HEK293 (cell line): Measurements from ENCODE around the gene LSM10.

Source experiments
- CTCF ChIA-PET: fragments of 350-600 bp; formaldehyde crosslinking; extraction: SDS; loops from one replicate; lab custom pipeline; 2021; ENCODE audit warnings: antibody characterized with exemption; lab: Yijun Ruan, JAX
- POLR2A ChIA-PET: fragments of 300-600 bp; formaldehyde crosslinking; extraction: SDS; loops from one replicate; lab custom pipeline; 2020; ENCODE audit warnings: antibody characterized with exemption, inconsistent platforms; lab: Yijun Ruan, JAX
- H3K27ac ChIP-seq: fragments of 200-500 bp; sonication (Bioruptor generic); 2 replicates; pipeline ENCODE4 v1.5.1; 2014; ENCODE audit warnings: low read depth, low read length, control low read depth, inconsistent platforms; ENCODE audit errors: extremely low read depth
- H3K36me3 ChIP-seq, 2 experiments: fragments of 200-500 bp in 1 of 2; sonication (Bioruptor generic) in 1 of 2; 1 replicate in 1 of 2; 2 replicates in 1 of 2; pipeline ENCODE4 v1.5.1; 2014 to 2017; ENCODE audit warnings: inconsistent platforms in 2 of 2, low read length in 2 of 2; ENCODE audit not compliant: control insufficient read depth in 2 of 2, insufficient read depth in 1 of 2
- H3K4me1 ChIP-seq: fragments of 200-500 bp; sonication (Bioruptor generic); 2 replicates; pipeline ENCODE4 v1.5.1; 2014; ENCODE audit warnings: mild to moderate bottlenecking, low read length, inconsistent platforms; ENCODE audit not compliant: control insufficient read depth, insufficient read depth
- H3K4me3 ChIP-seq: 2 replicates; pipeline ENCODE4 v1.5.1; 2011; ENCODE audit warnings: low read depth, mild to moderate bottlenecking, control low read depth, low read length, moderate library complexity
- H3K9me3 ChIP-seq: fragments of 200-500 bp; sonication (Bioruptor generic); 2 replicates; pipeline ENCODE4 v1.5.1; 2014; ENCODE audit warnings: low read depth, low read length, inconsistent platforms; ENCODE audit not compliant: control insufficient read depth, insufficient read depth
- ATF2 ChIP-seq: fragments of 450-650 bp; formaldehyde crosslinking; IDR thresholded peaks from 2 replicates; pipeline ENCODE4 v1.5.1; 2016; ENCODE audit warnings: missing biosample characterization, missing genetic modification characterization, low read depth
- BCL11A ChIP-seq: fragments of 450-650 bp; formaldehyde crosslinking; IDR thresholded peaks from 2 replicates; pipeline ENCODE4 v1.5.1; 2016; ENCODE audit warnings: low read depth, missing biosample characterization, missing genetic modification characterization
- CTCF ChIP-seq: fragments of 450-650 bp; formaldehyde crosslinking; IDR thresholded peaks from 2 replicates; pipeline ENCODE4 v1.5.1; 2016; ENCODE audit warnings: missing biosample characterization, missing genetic modification characterization
- ELK4 ChIP-seq: IDR thresholded peaks from 2 replicates; pipeline ENCODE4 v1.6.1; 2011; ENCODE audit warnings: mild to moderate bottlenecking, low read depth, low read length, borderline replicate concordance
- GLI4 ChIP-seq: fragments of 450-650 bp; formaldehyde crosslinking; IDR thresholded peaks from 2 replicates; pipeline ENCODE4 v1.5.1; 2016; ENCODE audit warnings: missing biosample characterization, missing genetic modification characterization
- HIC1 ChIP-seq: fragments of 450-650 bp; formaldehyde crosslinking; IDR thresholded peaks from 2 replicates; pipeline ENCODE4 v1.5.1; 2016; ENCODE audit warnings: missing biosample characterization, missing genetic modification characterization
- MYNN ChIP-seq: fragments of 450-650 bp; formaldehyde crosslinking; IDR thresholded peaks from 2 replicates; pipeline ENCODE4 v1.5.1; 2016; ENCODE audit warnings: missing biosample characterization, missing genetic modification characterization, borderline replicate concordance
- MZF1 ChIP-seq: fragments of 450-650 bp; formaldehyde crosslinking; IDR thresholded peaks from 2 replicates; pipeline ENCODE4 v1.5.1; 2017; ENCODE audit warnings: missing biosample characterization, missing genetic modification characterization, borderline replicate concordance
- PRDM6 ChIP-seq: fragments of 450-650 bp; formaldehyde crosslinking; IDR thresholded peaks from 2 replicates; pipeline ENCODE4 v1.5.1; 2017; ENCODE audit warnings: missing biosample characterization, missing genetic modification characterization
- SP2 ChIP-seq: fragments of 450-650 bp; formaldehyde crosslinking; IDR thresholded peaks from 2 replicates; pipeline ENCODE4 v1.5.1; 2016; ENCODE audit warnings: missing biosample characterization, missing genetic modification characterization
- YY2 ChIP-seq: fragments of 450-650 bp; formaldehyde crosslinking; IDR thresholded peaks from 2 replicates; pipeline ENCODE4 v1.5.1; 2016; ENCODE audit warnings: missing biosample characterization, missing genetic modification characterization
- ZBTB17 ChIP-seq: fragments of 450-650 bp; formaldehyde crosslinking; IDR thresholded peaks from 2 replicates; pipeline ENCODE4 v1.5.1; 2016; ENCODE audit warnings: missing biosample characterization, missing genetic modification characterization
- ZNF138 ChIP-seq: fragments of 450-650 bp; formaldehyde crosslinking; IDR thresholded peaks from 2 replicates; pipeline ENCODE4 v1.5.1; 2016; ENCODE audit warnings: missing biosample characterization, missing genetic modification characterization, borderline replicate concordance
- ZNF146 ChIP-seq: fragments of 450-650 bp; formaldehyde crosslinking; IDR thresholded peaks from 2 replicates; pipeline ENCODE4 v1.5.1; 2016; ENCODE audit warnings: missing biosample characterization, missing genetic modification characterization
- ZNF214 ChIP-seq: fragments of 450-650 bp; formaldehyde crosslinking; IDR thresholded peaks from 2 replicates; pipeline ENCODE4 v1.5.1; 2017; ENCODE audit warnings: missing biosample characterization, mild to moderate bottlenecking, missing genetic modification characterization, borderline replicate concordance
- ZNF23 ChIP-seq: fragments of 450-650 bp; formaldehyde crosslinking; IDR thresholded peaks from 2 replicates; pipeline ENCODE4 v1.5.1; 2016; ENCODE audit warnings: missing biosample characterization, missing genetic modification characterization, borderline replicate concordance
- ZNF274 ChIP-seq, 2 experiments: fragments of 200-500 bp in 1 of 2; fragments of 450-650 bp in 1 of 2; sonication (Bioruptor generic) in 1 of 2; formaldehyde crosslinking in 1 of 2; IDR thresholded peaks; 2 replicates each; pipeline versions ENCODE4 v1.5.1 to v1.6.1; 2014 to 2016; ENCODE audit warnings: borderline replicate concordance in 1 of 2, inconsistent platforms in 1 of 2, low read length in 1 of 2, missing biosample characterization in 1 of 2, missing genetic modification characterization in 1 of 2
- ZNF335 ChIP-seq: fragments of 450-650 bp; formaldehyde crosslinking; conservative IDR thresholded peaks from 2 replicates; pipeline ENCODE4 v1.5.1; 2016; ENCODE audit warnings: missing biosample characterization, missing genetic modification characterization
- ZNF362 ChIP-seq: fragments of 450-650 bp; formaldehyde crosslinking; IDR thresholded peaks from 2 replicates; pipeline ENCODE4 v1.5.1; 2016; ENCODE audit warnings: missing biosample characterization, missing genetic modification characterization
- ZNF558 ChIP-seq: fragments of 450-650 bp; formaldehyde crosslinking; IDR thresholded peaks from 2 replicates; pipeline ENCODE4 v1.5.1; 2016; ENCODE audit warnings: missing biosample characterization, missing genetic modification characterization
- ZNF561 ChIP-seq: fragments of 450-650 bp; IDR thresholded peaks from 2 replicates; pipeline ENCODE4 v1.5.1; 2018; ENCODE audit warnings: missing biosample characterization, missing genetic modification characterization, borderline replicate concordance
- ZNF623 ChIP-seq: fragments of 450-650 bp; formaldehyde crosslinking; IDR thresholded peaks from 2 replicates; pipeline ENCODE4 v1.5.1; 2016; ENCODE audit warnings: missing biosample characterization, missing genetic modification characterization
- ZNF654 ChIP-seq: fragments of 450-650 bp; formaldehyde crosslinking; IDR thresholded peaks from 2 replicates; pipeline ENCODE4 v1.5.1; 2016; ENCODE audit warnings: low read depth, missing biosample characterization, missing genetic modification characterization
- ZSCAN16 ChIP-seq: fragments of 450-650 bp; formaldehyde crosslinking; IDR thresholded peaks from 2 replicates; pipeline ENCODE4 v1.5.1; 2016; ENCODE audit warnings: missing biosample characterization, missing genetic modification characterization

LSM10 gene

GRCh38 chr1:36386265-36387140 is 11.2 kb downstream of the LSM10 start:
- H3K27ac ChIP-seq, result peak overlapping the region; percentile 78
- no peaks in the 10 kb centered on the region for H3K9me3 ChIP-seq
- H3K4me1 ChIP-seq, result peaks cover 3% of the 10 kb centered on the region
- H3K36me3 ChIP-seq, result peaks cover 0 to 20% of the 10 kb centered on the region in 2 experiments; a peak in 1 of 3 replicates
- H3K4me3 ChIP-seq, result peak overlapping the region; percentile 34
- ChIA-PET CTCF (interaction anchor here (0.5 to 2.0 kb wide), 7 partner anchors 9 to 237 kb away, joined by 3 to 19 read pairs (median 4); partner anchors contain the start of gene OSCP1), POLR2A (interaction anchor here (0.9 to 5.8 kb wide), 8 partner anchors 11 to 237 kb away, joined by 3 to 103 read pairs (median 6); partner anchors contain the start of genes LSM10, MRPS15, OSCP1 and SH3D21)
- TF ChIP-seq ATF2 (tag by site-specific recombination) (peak; percentile 84), CTCF (tag by site-specific recombination) (no peak; the same call in 1 of the 2 replicates), ZNF335 (tag by site-specific recombination) (peak; percentile 81), ZNF274 (IDR thresholded peaks at IDR 0.05; ENCODE audit: low read length) (no peak), ZNF274 (tag by site-specific recombination; IDR thresholded peaks at IDR 0.05; ENCODE audit: borderline replicate concordance) (no peak), ZSCAN16 (no peak), ZNF362 (tag by site-specific recombination) (no peak), ZNF654 (no peak), ZNF623 (peak; percentile 25; the same call in 1 of the 2 replicates), ZNF146 (tag by site-specific recombination) (no peak), BCL11A (tag by site-specific recombination) (no peak), SP2 (tag by site-specific recombination) (no peak), ZBTB17 (peak; percentile 94), ZNF23 (tag by site-specific recombination) (no peak), GLI4 (tag by site-specific recombination) (no peak), ZNF558 (0 out of 2 replicates have a peak, but pooled peaks have one; percentile 62), ZNF138 (tag by site-specific recombination) (no peak), PRDM6 (tag by site-specific recombination) (no peak), ZNF214 (tag by site-specific recombination) (no peak), YY2 (tag by site-specific recombination) (no peak), ELK4 (no peak), MYNN (no peak), MZF1 (peak; percentile 51; the same call in 1 of the 2 replicates), HIC1 (peak; percentile 99), ZNF561 (peak; percentile 79)
